Fibroblast of villous mesenchyme (primary cell): ENCODE data around the gene RNF181. TPM values are rescaled to one million over a fixed set of nuclear protein-coding genes. Genes with fewer than 3 reads are reported as not detected.
"Not testable (repeated sequence)": the region's sequence is repeated elsewhere in the genome, so short reads cannot be mapped to it uniquely, and the experiment has no call there.

ENCODE experiments used
- DNase-seq: peaks from one replicate; pipeline ENCODE4 v3.0.0-alpha.2; 2010; ENCODE audit warnings: low read depth
- H3K4me3 ChIP-seq: 2 replicates; pipeline ENCODE4 v1.5.1; 2011; ENCODE audit warnings: low read depth, mild to moderate bottlenecking, low read length
- CTCF ChIP-seq: IDR thresholded peaks from 2 replicates; pipeline ENCODE4 v1.5.1; 2012; ENCODE audit warnings: low read depth, mild to moderate bottlenecking, low read length; ENCODE audit not compliant: insufficient read depth
- total RNA-seq: library from RNA; depleted of rRNA; stranded (reverse); fragments of >200 nt; gene quantifications from 2 replicates; pipeline ENCODE4 v1.2.3, GENCODE V29; 2012

Gene RNF181
- total RNA-seq, 1 donor: 130 TPM

DNA sequence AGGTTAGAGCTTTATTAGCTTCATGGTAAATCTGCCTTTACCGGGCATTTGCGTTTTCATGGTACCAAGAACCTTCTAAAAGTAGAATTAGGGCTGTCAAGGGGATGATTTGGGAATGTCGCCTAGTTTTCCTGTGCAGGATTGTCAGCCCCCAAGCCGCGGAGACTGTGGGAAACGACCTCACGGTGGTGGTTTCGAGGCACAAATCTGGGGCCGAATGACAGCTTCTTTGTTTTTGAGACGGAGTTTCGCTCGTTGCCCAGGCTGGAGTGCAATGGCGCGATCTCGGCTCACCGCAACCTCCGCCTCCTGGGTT lies 19.8 kb downstream of the RNF181 start:
- DNase-seq: no peak
- H3K4me3 ChIP-seq: no peak overlapping the region
- no peak for TF ChIP-seq CTCF

DNA sequence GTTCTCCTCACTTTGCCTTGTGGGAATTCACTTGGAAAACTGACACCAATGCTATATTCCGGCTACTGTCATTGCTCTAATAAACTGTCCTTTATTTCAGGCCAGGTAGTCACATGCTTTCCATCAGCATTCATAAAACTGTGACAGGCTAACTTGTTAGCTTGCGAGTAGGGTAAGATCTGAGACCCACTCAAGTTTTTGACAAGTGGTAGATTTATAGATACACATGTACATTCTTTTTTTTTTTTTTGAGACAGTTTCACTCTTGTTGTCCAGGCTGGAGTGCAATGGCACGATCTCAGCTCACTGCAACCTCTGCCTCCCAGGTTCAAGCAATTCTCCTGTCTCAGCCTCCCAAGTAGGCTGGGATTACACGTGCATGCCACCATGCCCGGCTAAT lies 22.2 kb downstream of the RNF181 start:
- not testable (repeated sequence) for DNase-seq, H3K4me3 ChIP-seq

GRCh38 chr2:85619617-85620016 lies 24.1 kb downstream of the RNF181 start:
- no peak overlapping the region for H3K4me3 ChIP-seq
- no peak for DNase-seq
- no peak for TF ChIP-seq CTCF

GRCh38 chr2:85621338-85621737 lies 25.8 kb downstream of the RNF181 start:
- no peak for TF ChIP-seq CTCF
- no peak for DNase-seq
- no peak overlapping the region for H3K4me3 ChIP-seq

DNA sequence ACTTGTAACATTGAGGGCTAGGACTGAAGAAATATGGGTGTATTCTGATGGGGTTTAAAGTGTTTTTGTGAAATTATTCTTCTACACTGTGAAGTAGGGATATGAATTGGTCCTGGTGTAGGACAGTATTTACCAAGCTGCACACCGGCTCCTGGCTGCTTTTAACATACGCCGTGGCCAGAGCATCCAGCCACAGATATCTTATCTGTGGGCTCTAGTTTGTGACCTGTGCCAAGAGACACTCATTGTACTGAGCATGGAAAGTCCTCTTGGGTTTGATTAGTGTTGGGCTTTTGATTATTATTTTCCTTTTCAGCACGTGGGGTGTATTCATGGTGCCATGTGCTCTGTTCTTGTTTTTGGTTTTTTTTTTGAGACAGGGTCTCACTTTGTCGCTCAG lies 28.4 kb downstream of the RNF181 start:
- no peak for DNase-seq
- H3K4me3 ChIP-seq: no peak overlapping the region
- TF ChIP-seq CTCF: no peak

- TF ChIP-seq CTCF: no peak
- peak; percentile 66 for DNase-seq
- H3K4me3 ChIP-seq: no peak overlapping the region
These were observed 33.1 kb downstream of the RNF181 start for GRCh38 chr2:85628658-85629057.

DNA sequence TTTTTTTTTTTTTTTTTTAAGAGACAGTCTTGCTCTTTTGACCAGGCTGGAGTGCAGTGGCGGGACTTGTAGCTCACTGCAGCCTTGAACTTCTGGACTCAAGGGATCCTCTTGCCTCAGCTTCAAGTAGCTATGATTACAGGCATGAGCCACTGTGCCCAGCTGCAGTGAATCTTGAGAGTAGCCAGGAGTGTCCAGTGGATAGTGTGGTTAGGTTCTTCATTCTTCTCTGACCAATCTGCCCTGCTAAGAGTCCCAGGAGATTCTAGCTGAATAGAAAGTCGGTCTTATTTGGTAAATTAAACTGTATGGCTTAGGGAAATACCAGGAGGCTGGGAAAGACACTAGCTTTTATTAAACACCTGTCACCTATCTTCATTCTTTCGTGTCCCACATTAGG lies 35.8 kb downstream of the RNF181 start:
- no peak for DNase-seq
- no peak overlapping the region for H3K4me3 ChIP-seq
- TF ChIP-seq CTCF: no peak

- no peak overlapping the region for H3K4me3 ChIP-seq
- no peak for DNase-seq
- no peak for TF ChIP-seq CTCF
These were observed 39.5 kb downstream of the RNF181 start for GRCh38 chr2:85635011-85635410.
